Tibial artery (tissue), 4 donors: ENCODE results near the gene TMEM9.
A peak's percentile ranks its signal among the peaks of the same experiment; 100 is the strongest.

ENCODE experiments used
- DNase-seq, 2 donors: peaks; one replicate each; pipeline ENCODE4 v3.0.0-alpha.2; 2019
- H3K27ac ChIP-seq, 2 donors: fragments of 200-600 bp; sonication (generic) in 1 of 2; 1 replicate in 1 of 2; 2 replicates in 1 of 2; pipeline ENCODE4 v1.5.1; 2018 to 2019; ENCODE audit warnings: mild to moderate bottlenecking in 1 of 2
- H3K27me3 ChIP-seq, 2 donors: fragments of 200-600 bp; sonication (generic) in 1 of 2; one replicate each; pipeline versions ENCODE4 v1.5.1 to v1.6.0; 2016 to 2019
- H3K36me3 ChIP-seq, 3 donors: fragments of 200-600 bp; sonication (generic) in 2 of 3; one replicate each; pipeline ENCODE4 v1.5.1; 2016 to 2019; ENCODE audit warnings: mild to moderate bottlenecking in 2 of 3
- H3K4me1 ChIP-seq, 4 donors: fragments of 200-600 bp; sonication (generic) in 2 of 4; 1 replicate in 3 of 4; 2 replicates in 1 of 4; pipeline ENCODE4 v1.5.1; 2016 to 2019
- H3K4me3 ChIP-seq, 2 donors: fragments of 200-600 bp; sonication (generic) in 1 of 2; 1 replicate in 1 of 2; 2 replicates in 1 of 2; pipeline ENCODE4 v1.5.1; 2018 to 2019; ENCODE audit warnings: mild to moderate bottlenecking in 2 of 2
- H3K9me3 ChIP-seq, 3 donors: fragments of 200-600 bp; sonication (generic) in 1 of 3; one replicate each; pipeline ENCODE4 v1.5.1; 2016 to 2019
- intact Hi-C: fragments of 100-400 bp; cut with DNase I; formaldehyde crosslinking; loops from one replicate; pipeline ENCODE4 v1.15.0; 2023; ENCODE audit warnings: low total_unique reads
- TF ChIP-seq, protein P1 (sequence below), 2 experiments: fragments of 200-600 bp in 1 of 2; fragments of 450-650 bp in 1 of 2; IDR thresholded peaks; one replicate each; pipeline ENCODE4 v1.5.1; 2017 to 2019; ENCODE audit warnings: antibody characterized with exemption in 2 of 2, mild to moderate bottlenecking in 1 of 2, moderate library complexity in 1 of 2

The TMEM9 gene

DNA sequence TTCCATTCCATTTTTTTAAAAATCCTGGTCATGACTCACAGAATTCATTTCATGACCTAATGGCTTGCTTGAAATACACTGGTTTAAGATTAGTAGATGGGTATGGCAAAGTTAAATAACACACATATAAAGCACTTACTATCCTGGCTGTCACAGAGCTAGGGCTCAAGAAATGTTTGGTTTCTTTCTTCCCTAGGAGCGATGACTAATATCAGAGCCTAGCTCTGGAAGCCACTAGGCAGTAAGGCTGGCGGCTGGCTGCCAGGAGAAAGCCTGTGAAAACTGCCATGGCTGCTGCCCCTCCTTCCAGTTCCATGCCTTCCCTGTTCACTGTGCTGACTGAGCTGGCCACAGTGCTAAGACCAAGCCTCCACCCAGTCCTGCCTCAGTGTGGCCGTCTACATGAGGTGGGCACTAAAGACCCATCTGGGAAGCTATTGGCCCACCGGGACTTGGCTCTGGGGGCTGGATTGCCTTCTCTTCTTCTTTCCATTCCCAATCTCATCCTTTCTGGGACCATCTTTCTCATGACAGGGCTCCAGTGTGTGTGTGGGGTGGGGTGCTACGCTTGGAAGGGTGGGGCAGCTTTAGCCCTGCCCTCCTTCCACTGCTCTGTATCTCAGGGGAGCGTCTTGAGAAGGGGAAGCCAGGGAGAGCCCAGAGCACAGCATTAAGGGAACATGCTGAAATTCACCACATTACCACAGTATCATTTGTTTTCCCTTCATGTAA lies 16.5 kb downstream of the TMEM9 start:
- no peak overlapping the region for H3K4me3 ChIP-seq
- H3K4me1 ChIP-seq: peaks cover 0 to 41% (median 34%) of the 10 kb centered on the region in 4 donors
- peaks cover 0 to 76% (median 54%) of the 10 kb centered on the region in 3 donors for H3K36me3 ChIP-seq
- H3K9me3 ChIP-seq: no peaks in the 10 kb centered on the region
- DNase-seq: peak; percentile 79 to 91
- peak overlapping the region; percentile 65 to 75 for H3K27ac ChIP-seq
- intact Hi-C loops: no loop called here
- TF ChIP-seq, protein P1, sequence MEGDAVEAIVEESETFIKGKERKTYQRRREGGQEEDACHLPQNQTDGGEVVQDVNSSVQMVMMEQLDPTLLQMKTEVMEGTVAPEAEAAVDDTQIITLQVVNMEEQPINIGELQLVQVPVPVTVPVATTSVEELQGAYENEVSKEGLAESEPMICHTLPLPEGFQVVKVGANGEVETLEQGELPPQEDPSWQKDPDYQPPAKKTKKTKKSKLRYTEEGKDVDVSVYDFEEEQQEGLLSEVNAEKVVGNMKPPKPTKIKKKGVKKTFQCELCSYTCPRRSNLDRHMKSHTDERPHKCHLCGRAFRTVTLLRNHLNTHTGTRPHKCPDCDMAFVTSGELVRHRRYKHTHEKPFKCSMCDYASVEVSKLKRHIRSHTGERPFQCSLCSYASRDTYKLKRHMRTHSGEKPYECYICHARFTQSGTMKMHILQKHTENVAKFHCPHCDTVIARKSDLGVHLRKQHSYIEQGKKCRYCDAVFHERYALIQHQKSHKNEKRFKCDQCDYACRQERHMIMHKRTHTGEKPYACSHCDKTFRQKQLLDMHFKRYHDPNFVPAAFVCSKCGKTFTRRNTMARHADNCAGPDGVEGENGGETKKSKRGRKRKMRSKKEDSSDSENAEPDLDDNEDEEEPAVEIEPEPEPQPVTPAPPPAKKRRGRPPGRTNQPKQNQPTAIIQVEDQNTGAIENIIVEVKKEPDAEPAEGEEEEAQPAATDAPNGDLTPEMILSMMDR (IDR thresholded peaks at IDR 0.05): no peak
- H3K27me3 ChIP-seq: no peaks in the 10 kb centered on the region

DNA sequence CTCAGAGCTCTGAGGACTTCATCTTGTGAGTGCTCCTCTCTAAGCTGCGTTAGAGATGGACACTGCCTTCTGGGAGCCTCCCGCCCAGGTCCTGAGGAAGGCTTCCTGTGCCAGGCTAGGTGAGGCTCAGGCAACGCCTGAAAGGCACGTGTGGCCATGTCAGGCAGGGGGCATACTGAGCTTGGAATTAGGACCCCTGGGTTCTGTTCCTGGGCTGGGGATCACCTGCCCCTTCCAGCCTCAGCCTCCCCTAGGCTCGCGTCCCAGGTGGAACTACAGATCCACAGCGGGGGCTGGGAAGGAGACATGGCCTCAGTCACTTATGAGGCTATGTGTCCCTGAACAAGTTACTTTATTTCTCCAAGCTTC lies 17.3 kb downstream of the TMEM9 start:
- Histone ChIP-seq H3K4me3 (no peak overlapping the region), H3K27me3 (no peaks in the 10 kb centered on the region), H3K9me3 (no peaks in the 10 kb centered on the region), H3K4me1 (peaks cover 0 to 34% (median 27%) of the 10 kb centered on the region in 4 donors), H3K36me3 (peaks cover 0 to 72% (median 53%) of the 10 kb centered on the region in 3 donors), H3K27ac (peak overlapping the region; percentile 65 to 75)
- DNase-seq: no peak
- intact Hi-C loops: no loop called here
- TF ChIP-seq, protein P1 (IDR thresholded peaks at IDR 0.05): no peak

DNA sequence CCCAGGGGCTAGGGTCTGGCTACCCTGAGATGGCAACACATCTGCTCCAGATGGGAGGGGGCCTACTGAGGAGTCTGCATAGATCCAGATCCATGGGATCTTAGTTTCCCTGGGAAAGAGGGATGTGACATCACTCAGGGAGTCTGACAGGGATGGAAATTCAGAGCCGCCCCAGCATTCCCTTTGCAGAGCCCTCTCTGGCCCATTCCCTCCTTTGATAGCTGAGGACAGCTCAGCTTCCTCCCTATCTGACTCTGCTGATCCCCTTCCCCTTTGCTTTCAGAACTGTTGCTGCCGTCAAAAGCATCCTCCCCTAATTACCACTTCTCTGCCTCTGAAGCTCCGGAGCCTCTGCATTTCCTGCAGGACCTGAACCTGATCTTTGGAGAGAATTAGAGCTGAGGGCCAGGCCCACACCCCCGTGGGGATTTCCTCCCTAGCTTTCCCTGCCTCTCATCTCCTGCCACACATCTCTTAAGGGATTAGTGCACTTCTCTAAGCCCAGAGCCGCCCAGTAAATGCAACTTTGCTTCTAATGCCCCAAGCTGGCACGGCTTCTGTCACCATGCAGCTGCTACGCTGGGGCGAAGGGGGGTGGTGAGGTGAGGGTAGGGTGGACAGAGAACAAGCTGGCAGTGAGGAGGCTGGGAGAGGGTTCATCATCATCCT lies 17.8 kb downstream of the TMEM9 start:
- intact Hi-C loops: no loop called here
- H3K36me3 ChIP-seq: peaks cover 0 to 66% (median 49%) of the 10 kb centered on the region in 3 donors

DNA sequence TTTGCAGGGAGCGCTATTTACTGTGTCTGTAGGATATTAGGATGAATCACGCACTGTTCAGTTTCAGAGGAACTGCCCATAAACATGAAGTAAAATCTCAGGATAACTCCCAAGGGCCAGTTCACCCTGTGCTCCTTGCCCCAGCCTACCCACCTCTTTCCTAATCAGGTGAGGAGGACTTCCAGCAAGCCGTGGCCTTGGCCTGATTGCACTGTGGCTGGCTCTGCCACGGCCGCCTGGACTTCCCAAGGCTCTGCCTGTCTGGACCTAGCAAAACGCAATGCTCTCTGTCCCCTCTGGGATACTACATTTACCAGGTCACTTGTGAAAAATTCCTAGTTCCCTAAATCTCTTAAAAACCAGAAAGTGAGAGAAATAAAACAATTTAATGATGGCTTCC lies 19.9 kb downstream of the TMEM9 start:
- peaks cover 0 to 32% (median 26%) of the 10 kb centered on the region in 4 donors for H3K4me1 ChIP-seq
- intact Hi-C loops: no loop called here
- TF ChIP-seq, protein P1 (IDR thresholded peaks at IDR 0.05): no peak
- H3K27me3 ChIP-seq: no peaks in the 10 kb centered on the region
- H3K36me3 ChIP-seq: peaks cover 0 to 45% (median 31%) of the 10 kb centered on the region in 3 donors
- no peak for DNase-seq
- no peak overlapping the region for H3K27ac ChIP-seq
- H3K9me3 ChIP-seq: no peaks in the 10 kb centered on the region
- no peak overlapping the region for H3K4me3 ChIP-seq

More for the DNA sequence above, 17.8 kb downstream of the TMEM9 start:
- TF ChIP-seq, protein P1 (IDR thresholded peaks at IDR 0.05): no peak
- H3K4me3 ChIP-seq: no peak overlapping the region
- peak overlapping the region; percentile 65 to 75 for H3K27ac ChIP-seq
- H3K4me1 ChIP-seq: peaks cover 0 to 32% (median 26%) of the 10 kb centered on the region in 4 donors
- H3K9me3 ChIP-seq: no peaks in the 10 kb centered on the region
- H3K27me3 ChIP-seq: no peaks in the 10 kb centered on the region
- DNase-seq: no peak

DNA sequence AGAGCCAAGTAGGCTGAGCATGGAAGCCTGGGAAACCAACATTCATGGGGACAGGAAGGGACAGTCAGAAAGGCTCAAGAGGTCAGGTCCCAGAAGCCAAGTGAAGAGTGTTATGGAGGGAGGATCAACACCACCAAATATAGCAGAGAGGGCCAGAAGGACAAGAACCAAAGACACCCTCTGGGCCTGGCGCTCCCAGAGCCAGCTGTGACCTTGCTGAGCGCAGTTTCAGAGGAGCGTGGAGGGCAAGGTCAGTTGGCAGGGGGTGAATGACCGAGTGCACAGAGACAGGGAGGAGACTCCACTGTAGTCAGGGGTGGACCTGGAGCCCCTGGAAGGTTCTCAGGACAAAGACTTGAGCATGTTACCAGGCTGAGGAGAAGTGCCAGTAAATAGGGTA lies 22.9 kb downstream of the TMEM9 start:
- no peak for DNase-seq
- Histone ChIP-seq H3K36me3 (peaks cover 0 to 39% (median 26%) of the 10 kb centered on the region in 3 donors), H3K27ac (no peak overlapping the region), H3K4me1 (peaks cover 0 to 2% (median under 1%) of the 10 kb centered on the region in 4 donors), H3K27me3 (peaks cover 0 to 11% of the 10 kb centered on the region in 2 donors), H3K9me3 (no peaks in the 10 kb centered on the region), H3K4me3 (no peak overlapping the region)
- TF ChIP-seq, protein P1 (IDR thresholded peaks at IDR 0.05): no peak
- intact Hi-C loops: no loop called here
